Heart right ventricle (tissue), 16 donors: ENCODE results near the gene OTOP2. TPM values are rescaled to one million over a fixed set of nuclear protein-coding genes. Genes with fewer than 3 reads are reported as not detected.
A peak's percentile ranks its signal among the peaks of the same experiment; 100 is the strongest.
"Not testable (repeated sequence)": the region's sequence is repeated elsewhere in the genome, so short reads cannot be mapped to it uniquely, and the experiment has no call there.

Experiments used
- ATAC-seq, 8 donors: fragments of 200-7000 bp; cut with Tn5 transposase; one replicate each; pipeline ENCODE4 v1.9.1; 2020; ENCODE audit warnings: mild to moderate bottlenecking in 8 of 8, moderate library complexity in 8 of 8, moderate number of reproducible peaks in 1 of 8
- DNase-seq, 2 donors: peaks; one replicate each; pipeline ENCODE4 v3.0.0-alpha.2; 2020
- H3K27ac ChIP-seq, 10 donors: fragments of 200-600 bp; sonication (generic) in 2 of 10; one replicate each; pipeline versions ENCODE4 v1.5.0 to v1.8.0; 2020 to 2022; ENCODE audit warnings: mild to moderate bottlenecking in 3 of 10
- H3K27me3 ChIP-seq, 7 donors: fragments of 200-600 bp; one replicate each; pipeline ENCODE4 v1.8.0; 2021 to 2022; ENCODE audit warnings: mild to moderate bottlenecking in 2 of 7
- H3K36me3 ChIP-seq, 9 donors: fragments of 200-600 bp; sonication (generic) in 1 of 9; one replicate each; pipeline versions ENCODE4 v1.5.0 to v1.8.0; 2020 to 2022; ENCODE audit warnings: mild to moderate bottlenecking in 2 of 9
- H3K4me1 ChIP-seq, 9 donors: fragments of 200-600 bp; sonication (generic) in 1 of 9; one replicate each; pipeline versions ENCODE4 v1.5.0 to v1.8.0; 2020 to 2022; ENCODE audit warnings: mild to moderate bottlenecking in 4 of 9
- H3K4me3 ChIP-seq, 10 donors: fragments of 200-600 bp; sonication (generic) in 2 of 10; one replicate each; pipeline versions ENCODE4 v1.5.0 to v1.8.0; 2020 to 2022; ENCODE audit warnings: mild to moderate bottlenecking in 7 of 10, moderate library complexity in 2 of 10
- H3K9me3 ChIP-seq, 11 donors: fragments of 200-600 bp in 10 of 11; sonication (generic) in 2 of 11; one replicate each; pipeline versions ENCODE4 v1.5.0 to v1.8.0; 2013 to 2022; ENCODE audit warnings: mild to moderate bottlenecking in 2 of 11, control low read depth in 1 of 11, moderate library complexity in 1 of 11
- WGBS, 2 donors: extraction: QIAGEN DNeasy Blood & Tissue Kit; methylation state at CpG; one replicate each; pipeline ENCODE4 v1.1.7; 2013; ENCODE audit warnings: inconsistent platforms in 1 of 2; 5-methylcytosine and 5-hydroxymethylcytosine counted together
- intact Hi-C, 10 donors: fragments of 100-400 bp; cut with DNase I; formaldehyde crosslinking; loops; one replicate each; pipeline versions ENCODE4 v1.11.1 to v1.14.2; 2022
- polyA plus RNA-seq, 2 donors: library from polyadenylated mRNA; stranded (reverse); fragments of 200-250 nt; gene quantifications; one replicate each; pipeline ENCODE4 v1.2.3, GENCODE V29; 2013
- total RNA-seq, 10 donors: library from RNA; stranded (reverse); fragmentation: NEBNext Ultra II Directional in 3 of 10; extraction: Animal tissue kit (Norgen Biotek cat#: 25700) in 3 of 10; gene quantifications; one replicate each; pipeline versions ENCODE4 v1.2.1 to v1.2.4, GENCODE V29; 2021 to 2023
- TF ChIP-seq, protein P1 (sequence below), 9 donors: fragments of 200-600 bp; sonication (generic) in 2 of 9; IDR thresholded peaks; one replicate each; pipeline versions ENCODE4 v1.5.0 to v1.8.0; 2021 to 2022; ENCODE audit warnings: antibody characterized with exemption in 9 of 9, mild to moderate bottlenecking in 5 of 9, moderate library complexity in 1 of 9
- donor health status: Arrhythmogenic right ventricular cardiomyopathy.
- donor health status: ischemic (EF 13 %, LVEDD 7.1; RV severe dilation, severe dysfunction).
- donor health status: healthy with polysubstance abuse.
- donor health status: DM: no; HTN: yes; CAD: no.
- donor health status: DM: no; HTN: no; CAD: no.
- donor health status: ischemic (EF 25% LVEDD 6.9; RV normal size, moderate dysfunction).
- donor health status: ischemic (EF 25% LVEDD 5.7; RV mildly dilated, moderate dysfunction).
- donor health status: healthy.
- donor health status: DM: yes; HTN: yes; CAD: no.
- donor health status: Ischemic cardiomyopathy.
- donor health status: ischemic (EF 35%, LVEDD 5.7; RV mildly dilated, moderate dysfunction).
- donor health status: nonischemic (EF 11% LVEDD 7.7; RV severe dilation, severe dysfunction).
- donor health status: DM: yes; HTN: yes; CAD: no.
- donor health status: PGD.
- donor health status: ischemic (EF 29% LVEDD 5.4; RV normal size, mild dysfunction).
- donor health status: nonischemic (EF 23%, LVEDD 6.1; RV moderate dilation, normal function).

Gene OTOP2
- total and polyA plus RNA-seq, 12 donors = not detected

DNA sequence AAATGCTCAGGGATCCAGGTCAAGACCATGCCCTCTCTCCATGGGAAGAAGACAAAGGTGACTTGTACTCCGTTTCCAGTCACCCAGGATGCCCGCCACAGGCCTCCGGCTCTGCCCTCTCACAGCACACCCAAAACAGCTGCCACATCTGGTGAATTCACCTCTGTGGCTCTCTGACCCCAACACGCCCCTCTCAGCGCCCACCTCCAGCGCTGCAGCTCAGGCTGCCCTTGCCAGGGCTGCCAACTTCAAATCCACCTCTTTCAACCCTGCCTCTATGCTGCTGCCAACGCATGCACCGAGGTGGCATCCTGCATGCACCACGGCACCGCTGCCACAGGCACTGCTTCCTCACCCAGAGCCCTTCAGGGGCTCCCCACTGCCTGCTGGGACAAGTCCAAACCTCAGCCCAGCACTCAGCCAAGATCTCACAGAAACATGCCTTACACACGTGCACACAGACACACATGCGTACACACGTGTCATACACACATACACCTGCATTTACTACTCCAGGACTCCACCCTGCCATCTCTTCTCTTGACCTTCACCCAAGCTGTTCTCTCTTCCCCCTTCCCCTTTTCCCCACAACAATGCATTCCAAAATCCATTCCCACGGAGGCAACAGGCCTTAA is 41.0 kb downstream of the OTOP2 start:
- Histone ChIP-seq H3K27ac (no peak overlapping the region), H3K9me3 (no peaks in the 10 kb centered on the region), H3K4me1 (peaks cover 0 to 16% (median 12%) of the 10 kb centered on the region in 9 donors), H3K4me3 (no peak overlapping the region), H3K36me3 (peaks cover 0 to 16% (median 0%) of the 10 kb centered on the region in 9 donors), H3K27me3 (no peaks in the 10 kb centered on the region)
- no peak for ATAC-seq
- TF ChIP-seq, protein P1, sequence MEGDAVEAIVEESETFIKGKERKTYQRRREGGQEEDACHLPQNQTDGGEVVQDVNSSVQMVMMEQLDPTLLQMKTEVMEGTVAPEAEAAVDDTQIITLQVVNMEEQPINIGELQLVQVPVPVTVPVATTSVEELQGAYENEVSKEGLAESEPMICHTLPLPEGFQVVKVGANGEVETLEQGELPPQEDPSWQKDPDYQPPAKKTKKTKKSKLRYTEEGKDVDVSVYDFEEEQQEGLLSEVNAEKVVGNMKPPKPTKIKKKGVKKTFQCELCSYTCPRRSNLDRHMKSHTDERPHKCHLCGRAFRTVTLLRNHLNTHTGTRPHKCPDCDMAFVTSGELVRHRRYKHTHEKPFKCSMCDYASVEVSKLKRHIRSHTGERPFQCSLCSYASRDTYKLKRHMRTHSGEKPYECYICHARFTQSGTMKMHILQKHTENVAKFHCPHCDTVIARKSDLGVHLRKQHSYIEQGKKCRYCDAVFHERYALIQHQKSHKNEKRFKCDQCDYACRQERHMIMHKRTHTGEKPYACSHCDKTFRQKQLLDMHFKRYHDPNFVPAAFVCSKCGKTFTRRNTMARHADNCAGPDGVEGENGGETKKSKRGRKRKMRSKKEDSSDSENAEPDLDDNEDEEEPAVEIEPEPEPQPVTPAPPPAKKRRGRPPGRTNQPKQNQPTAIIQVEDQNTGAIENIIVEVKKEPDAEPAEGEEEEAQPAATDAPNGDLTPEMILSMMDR (IDR thresholded peaks at IDR 0.05) = no peak
- no peak for DNase-seq
- 84 to 90% methylated on average over 14 of the region's 14 CpGs for WGBS, 2 donors
- intact Hi-C loops = loop anchor here in 9 of 10 donors (5.0 to 10.0 kb wide), 7 partner anchors 42 to 242 kb away; partner anchors contain the start of genes MRPL58 (in 6 of the 9) and NUP85 (in 2 of the 9)

DNA sequence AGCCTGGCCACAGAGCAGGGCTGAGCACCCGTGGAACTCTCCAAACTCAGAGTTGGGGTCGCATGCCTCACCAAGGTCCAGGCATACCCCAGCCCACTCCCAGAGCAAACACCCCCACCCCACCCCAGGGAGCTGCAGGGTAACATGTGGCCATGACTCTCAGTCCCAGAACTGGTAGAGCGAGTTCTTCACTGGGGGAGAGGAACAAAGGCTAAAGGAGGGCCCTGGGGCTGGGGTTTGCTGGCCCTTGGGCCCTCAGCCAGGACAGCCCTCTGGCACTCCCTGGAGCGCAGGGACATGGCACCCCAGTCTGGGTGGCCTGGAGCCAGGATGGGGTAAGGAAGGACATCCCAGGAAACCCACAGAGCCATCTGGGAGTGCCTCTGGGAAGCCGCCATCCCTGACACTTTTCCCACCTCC is 44.3 kb downstream of the OTOP2 start:
- H3K27me3 ChIP-seq = peaks cover 0 to 27% (median 0%) of the 10 kb centered on the region in 7 donors
- no peak for ATAC-seq
- H3K27ac ChIP-seq = no peak overlapping the region
- TF ChIP-seq, protein P1 (IDR thresholded peaks at IDR 0.05) = no peak
- intact Hi-C loops = loop anchor here in 2 of 10 donors (10.0 kb wide), 2 partner anchors 46 to 236 kb away; partner anchors contain the start of genes MRPL58 (in 1 of the 2) and NUP85 (in 1 of the 2)
- WGBS, 2 donors = 85 to 87% methylated on average over 5 of the region's 5 CpGs
- H3K9me3 ChIP-seq = no peaks in the 10 kb centered on the region
- peaks cover 5 to 34% (median 22%) of the 10 kb centered on the region in 9 donors for H3K4me1 ChIP-seq
- no peak overlapping the region for H3K4me3 ChIP-seq
- no peaks in the 10 kb centered on the region for H3K36me3 ChIP-seq
- DNase-seq = no peak

DNA sequence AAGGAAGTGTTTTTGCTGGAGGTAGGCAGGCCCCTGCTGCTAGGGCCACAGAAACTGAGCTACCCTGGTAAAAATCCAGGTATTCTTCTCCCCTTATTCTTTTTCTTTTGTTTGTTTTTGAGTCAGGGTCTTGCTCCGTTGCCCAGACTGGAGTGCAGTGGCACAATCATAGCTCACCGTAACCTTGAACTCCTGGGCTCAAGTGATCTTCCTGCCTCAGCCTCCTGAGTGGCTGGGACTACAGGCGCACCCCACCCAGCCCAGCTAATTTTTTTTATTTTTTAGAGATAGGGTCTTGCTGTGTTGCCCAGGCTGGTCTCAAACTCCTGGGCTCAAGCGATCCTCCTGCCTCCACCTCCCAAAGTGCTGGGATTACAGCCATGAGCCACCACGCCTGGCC is 45.4 kb downstream of the OTOP2 start:
- not testable (repeated sequence) for ATAC-seq
- H3K27ac ChIP-seq = peak overlapping the region in 4 of 10 donors; percentile 39 to 86 (median 82)
- WGBS, 2 donors = 85 to 92% methylated on average over 5 of the region's 5 CpGs

DNA sequence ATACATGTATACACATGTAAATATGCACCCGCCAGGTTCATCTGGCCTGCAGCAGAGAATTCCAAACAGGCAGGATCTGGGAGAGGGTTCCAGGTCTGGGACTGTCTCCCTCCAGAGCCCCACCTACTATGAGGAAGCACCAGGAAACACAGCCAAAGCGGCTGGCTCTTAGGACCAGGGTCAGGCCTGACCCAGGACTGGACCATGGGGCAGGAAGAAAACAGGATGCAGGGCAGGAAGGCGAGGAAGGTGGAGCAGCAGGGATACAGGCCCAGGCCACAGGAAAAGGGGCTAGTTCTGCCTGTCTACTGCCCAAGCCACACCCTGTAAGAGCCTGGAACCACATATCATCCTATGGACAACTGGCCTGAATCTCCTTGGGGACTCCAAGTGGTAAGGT is 46.3 kb downstream of the OTOP2 start:
- peaks cover 5 to 34% (median 22%) of the 10 kb centered on the region in 9 donors for H3K4me1 ChIP-seq
- WGBS, 2 donors = 64 to 74% methylated on average over 3 of the region's 3 CpGs
- peaks cover 0 to 47% (median 0%) of the 10 kb centered on the region in 7 donors for H3K27me3 ChIP-seq
- intact Hi-C loops = loop anchor here in 1 of 10 donors (10.0 kb wide), 1 partner anchor 144 kb away; no protein-coding TSS in a partner anchor
- peak overlapping the region in 8 of 10 donors; percentile 58 to 90 (median 77) for H3K4me3 ChIP-seq
- peak overlapping the region; percentile 54 to 86 (median 76) for H3K27ac ChIP-seq
- H3K9me3 ChIP-seq = no peaks in the 10 kb centered on the region
- TF ChIP-seq, protein P1 (IDR thresholded peaks at IDR 0.05) = no peak
- DNase-seq (peak in 1 of 2 donors; percentile 33), ATAC-seq (peak; percentile 37 to 83 (median 68))
- no peaks in the 10 kb centered on the region for H3K36me3 ChIP-seq

More for the DNA sequence above, 45.4 kb downstream of the OTOP2 start:
- H3K36me3 ChIP-seq, DNase-seq, H3K4me3 ChIP-seq, H3K9me3 ChIP-seq: not testable (repeated sequence)
- Histone ChIP-seq H3K27me3 (peaks cover 0 to 38% (median 0%) of the 10 kb centered on the region in 7 donors), H3K4me1 (peaks cover 5 to 34% (median 22%) of the 10 kb centered on the region in 9 donors)
- intact Hi-C loops = loop anchor here in 2 of 10 donors (10.0 kb wide), 2 partner anchors 45 to 235 kb away; partner anchors contain the start of genes MRPL58 (in 1 of the 2) and NUP85 (in 1 of the 2)
